H1 (cell line): ENCODE data around the gene PTX4. TPM values are rescaled to one million over a fixed set of nuclear protein-coding genes. Genes with fewer than 3 reads are reported as not detected.

Experiments
- POLR2A ChIP-seq, 2 experiments: IDR thresholded peaks; 1 replicate in 1 of 2; 2 replicates in 1 of 2; pipeline ENCODE4 v1.6.1; 2011; ENCODE audit warnings: low read depth in 2 of 2, low read length in 2 of 2, mild to moderate bottlenecking in 2 of 2; ENCODE audit errors: control extremely low read depth in 1 of 2
- polyA plus RNA-seq, 7 experiments: library from polyadenylated mRNA; depleted of rRNA in 3 of 7; stranded (reverse) in 5 of 7; unstranded in 2 of 7; fragments of >200 nt in 5 of 7; fragments of 200-250 nt in 2 of 7; gene quantifications; 1 replicate in 5 of 7; 2 replicates in 1 of 7; 4 replicates in 1 of 7; pipeline versions ENCODE4 v1.2.1 to v1.2.3, GENCODE V29; 2011 to 2013; ENCODE audit warnings: missing spikeins in 2 of 7, mixed read lengths in 2 of 7
- total RNA-seq: library from RNA; stranded (reverse); fragmentation: NEBNext Ultra II Directional; extraction: Animal tissue kit (Norgen Biotek cat#: 25700); gene quantifications from 2 replicates; pipeline ENCODE4 v1.2.1, GENCODE V29; 2021
- TF ChIP-seq, protein P1 (sequence below): fragments of 300-600 bp; sonication (generic); IDR thresholded peaks from 2 replicates; pipeline ENCODE4 v1.7.1; 2012; ENCODE audit warnings: low read length, moderate library complexity, mild to moderate bottlenecking, inconsistent platforms; ENCODE audit not compliant: insufficient replicate concordance

PTX4 gene
- total and polyA plus RNA-seq, 2 of the 8 experiments (the other 6 are each of a cell fraction or from before 2014, with no cell fraction given) = not detected

GRCh38 chr16:1477033-1477432 is 11.7 kb downstream of the PTX4 start (continued):
- TF ChIP-seq, protein P1, sequence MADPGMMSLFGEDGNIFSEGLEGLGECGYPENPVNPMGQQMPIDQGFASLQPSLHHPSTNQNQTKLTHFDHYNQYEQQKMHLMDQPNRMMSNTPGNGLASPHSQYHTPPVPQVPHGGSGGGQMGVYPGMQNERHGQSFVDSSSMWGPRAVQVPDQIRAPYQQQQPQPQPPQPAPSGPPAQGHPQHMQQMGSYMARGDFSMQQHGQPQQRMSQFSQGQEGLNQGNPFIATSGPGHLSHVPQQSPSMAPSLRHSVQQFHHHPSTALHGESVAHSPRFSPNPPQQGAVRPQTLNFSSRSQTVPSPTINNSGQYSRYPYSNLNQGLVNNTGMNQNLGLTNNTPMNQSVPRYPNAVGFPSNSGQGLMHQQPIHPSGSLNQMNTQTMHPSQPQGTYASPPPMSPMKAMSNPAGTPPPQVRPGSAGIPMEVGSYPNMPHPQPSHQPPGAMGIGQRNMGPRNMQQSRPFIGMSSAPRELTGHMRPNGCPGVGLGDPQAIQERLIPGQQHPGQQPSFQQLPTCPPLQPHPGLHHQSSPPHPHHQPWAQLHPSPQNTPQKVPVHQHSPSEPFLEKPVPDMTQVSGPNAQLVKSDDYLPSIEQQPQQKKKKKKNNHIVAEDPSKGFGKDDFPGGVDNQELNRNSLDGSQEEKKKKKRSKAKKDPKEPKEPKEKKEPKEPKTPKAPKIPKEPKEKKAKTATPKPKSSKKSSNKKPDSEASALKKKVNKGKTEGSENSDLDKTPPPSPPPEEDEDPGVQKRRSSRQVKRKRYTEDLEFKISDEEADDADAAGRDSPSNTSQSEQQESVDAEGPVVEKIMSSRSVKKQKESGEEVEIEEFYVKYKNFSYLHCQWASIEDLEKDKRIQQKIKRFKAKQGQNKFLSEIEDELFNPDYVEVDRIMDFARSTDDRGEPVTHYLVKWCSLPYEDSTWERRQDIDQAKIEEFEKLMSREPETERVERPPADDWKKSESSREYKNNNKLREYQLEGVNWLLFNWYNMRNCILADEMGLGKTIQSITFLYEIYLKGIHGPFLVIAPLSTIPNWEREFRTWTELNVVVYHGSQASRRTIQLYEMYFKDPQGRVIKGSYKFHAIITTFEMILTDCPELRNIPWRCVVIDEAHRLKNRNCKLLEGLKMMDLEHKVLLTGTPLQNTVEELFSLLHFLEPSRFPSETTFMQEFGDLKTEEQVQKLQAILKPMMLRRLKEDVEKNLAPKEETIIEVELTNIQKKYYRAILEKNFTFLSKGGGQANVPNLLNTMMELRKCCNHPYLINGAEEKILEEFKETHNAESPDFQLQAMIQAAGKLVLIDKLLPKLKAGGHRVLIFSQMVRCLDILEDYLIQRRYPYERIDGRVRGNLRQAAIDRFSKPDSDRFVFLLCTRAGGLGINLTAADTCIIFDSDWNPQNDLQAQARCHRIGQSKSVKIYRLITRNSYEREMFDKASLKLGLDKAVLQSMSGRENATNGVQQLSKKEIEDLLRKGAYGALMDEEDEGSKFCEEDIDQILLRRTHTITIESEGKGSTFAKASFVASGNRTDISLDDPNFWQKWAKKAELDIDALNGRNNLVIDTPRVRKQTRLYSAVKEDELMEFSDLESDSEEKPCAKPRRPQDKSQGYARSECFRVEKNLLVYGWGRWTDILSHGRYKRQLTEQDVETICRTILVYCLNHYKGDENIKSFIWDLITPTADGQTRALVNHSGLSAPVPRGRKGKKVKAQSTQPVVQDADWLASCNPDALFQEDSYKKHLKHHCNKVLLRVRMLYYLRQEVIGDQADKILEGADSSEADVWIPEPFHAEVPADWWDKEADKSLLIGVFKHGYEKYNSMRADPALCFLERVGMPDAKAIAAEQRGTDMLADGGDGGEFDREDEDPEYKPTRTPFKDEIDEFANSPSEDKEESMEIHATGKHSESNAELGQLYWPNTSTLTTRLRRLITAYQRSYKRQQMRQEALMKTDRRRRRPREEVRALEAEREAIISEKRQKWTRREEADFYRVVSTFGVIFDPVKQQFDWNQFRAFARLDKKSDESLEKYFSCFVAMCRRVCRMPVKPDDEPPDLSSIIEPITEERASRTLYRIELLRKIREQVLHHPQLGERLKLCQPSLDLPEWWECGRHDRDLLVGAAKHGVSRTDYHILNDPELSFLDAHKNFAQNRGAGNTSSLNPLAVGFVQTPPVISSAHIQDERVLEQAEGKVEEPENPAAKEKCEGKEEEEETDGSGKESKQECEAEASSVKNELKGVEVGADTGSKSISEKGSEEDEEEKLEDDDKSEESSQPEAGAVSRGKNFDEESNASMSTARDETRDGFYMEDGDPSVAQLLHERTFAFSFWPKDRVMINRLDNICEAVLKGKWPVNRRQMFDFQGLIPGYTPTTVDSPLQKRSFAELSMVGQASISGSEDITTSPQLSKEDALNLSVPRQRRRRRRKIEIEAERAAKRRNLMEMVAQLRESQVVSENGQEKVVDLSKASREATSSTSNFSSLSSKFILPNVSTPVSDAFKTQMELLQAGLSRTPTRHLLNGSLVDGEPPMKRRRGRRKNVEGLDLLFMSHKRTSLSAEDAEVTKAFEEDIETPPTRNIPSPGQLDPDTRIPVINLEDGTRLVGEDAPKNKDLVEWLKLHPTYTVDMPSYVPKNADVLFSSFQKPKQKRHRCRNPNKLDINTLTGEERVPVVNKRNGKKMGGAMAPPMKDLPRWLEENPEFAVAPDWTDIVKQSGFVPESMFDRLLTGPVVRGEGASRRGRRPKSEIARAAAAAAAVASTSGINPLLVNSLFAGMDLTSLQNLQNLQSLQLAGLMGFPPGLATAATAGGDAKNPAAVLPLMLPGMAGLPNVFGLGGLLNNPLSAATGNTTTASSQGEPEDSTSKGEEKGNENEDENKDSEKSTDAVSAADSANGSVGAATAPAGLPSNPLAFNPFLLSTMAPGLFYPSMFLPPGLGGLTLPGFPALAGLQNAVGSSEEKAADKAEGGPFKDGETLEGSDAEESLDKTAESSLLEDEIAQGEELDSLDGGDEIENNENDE = no peak
- no peak for TF ChIP-seq POLR2A (IDR thresholded peaks at IDR 0.05; ENCODE audit: control extremely low read depth in 1 of 2, low read depth in 2 of 2, low read length in 2 of 2)
